K562 (cell line): Measurements from ENCODE around the gene GABARAPL2. TPM values are rescaled to one million over a fixed set of nuclear protein-coding genes. Genes with fewer than 3 reads are reported as not detected.

Source experiments
- ARID4B ChIP-seq: sonication (generic); formaldehyde crosslinking; IDR thresholded peaks from 2 replicates; pipeline ENCODE4 v1.8.0; 2022; ENCODE audit warnings: mild to moderate bottlenecking, missing genetic modification reagents
- BCL6 ChIP-seq: fragments of 250-450 bp; sonication (Bioruptor Pico); IDR thresholded peaks from 2 replicates; pipeline ENCODE4 v1.4.0; 2020
- BMI1 ChIP-seq: fragments of 150-350 bp; IDR thresholded peaks from 2 replicates; pipeline ENCODE4 v1.6.1; 2014; ENCODE audit warnings: low read length
- CEBPZ ChIP-seq: fragments of 150-350 bp; IDR thresholded peaks from 2 replicates; pipeline ENCODE4 v1.6.1; 2014; ENCODE audit warnings: low read depth, mild to moderate bottlenecking, low read length, borderline replicate concordance
- EP300 ChIP-seq: IDR thresholded peaks from 2 replicates; pipeline ENCODE4 v1.6.1; 2012; ENCODE audit warnings: low read length, improper control_type of control experiment
- HNRNPH1 ChIP-seq: fragments of 200-400 bp; formaldehyde crosslinking; optimal IDR thresholded peaks from 2 replicates; pipeline ENCODE3; 2017; ENCODE audit warnings: low read depth, mild to moderate bottlenecking, low read length, moderate library complexity
- LARP7 ChIP-seq: fragments of 450-650 bp; IDR thresholded peaks from 2 replicates; pipeline ENCODE4 v1.6.1; 2016
- MAFK ChIP-seq: IDR thresholded peaks from 2 replicates; pipeline ENCODE4 v1.6.1; 2011; ENCODE audit warnings: low read length, improper control_type of control experiment
- MTF1 ChIP-seq: fragments of 250-450 bp; sonication (Bioruptor Pico); IDR thresholded peaks from 2 replicates; pipeline ENCODE4 v1.9.0; 2021; ENCODE audit warnings: moderate library complexity, mild to moderate bottlenecking, inconsistent platforms, borderline replicate concordance
- NFE2 ChIP-seq: IDR thresholded peaks from 2 replicates; pipeline ENCODE4 v1.6.1; 2014; ENCODE audit warnings: antibody characterized with exemption, low read depth
- NR4A1 ChIP-seq, 2 experiments: fragments of 250-450 bp in 1 of 2; fragments of 450-650 bp in 1 of 2; sonication (Bioruptor Pico) in 1 of 2; IDR thresholded peaks; 2 replicates each; pipeline versions ENCODE4 v1.4.0 to v1.6.1; 2016 to 2020; ENCODE audit warnings: mild to moderate bottlenecking in 2 of 2, missing compliant biosample characterization in 1 of 2, missing genetic modification characterization in 1 of 2, moderate library complexity in 1 of 2
- SIN3A ChIP-seq, 2 experiments: fragments of 150-350 bp in 1 of 2; IDR thresholded peaks; 2 replicates each; pipeline ENCODE4 v1.6.1; 2011 to 2016; ENCODE audit warnings: borderline replicate concordance in 2 of 2, low read depth in 2 of 2, low read length in 2 of 2, mild to moderate bottlenecking in 2 of 2, moderate library complexity in 2 of 2; ENCODE audit not compliant: control insufficient read depth in 1 of 2
- SMARCC2 ChIP-seq: fragments of 450-650 bp; IDR thresholded peaks from 2 replicates; pipeline ENCODE4 v1.6.1; 2017; ENCODE audit warnings: antibody characterized with exemption, moderate library complexity, mild to moderate bottlenecking, low read depth
- THAP7 ChIP-seq: fragments of 250-450 bp; sonication (Bioruptor Pico); IDR thresholded peaks from 2 replicates; pipeline ENCODE4 v1.5.0; 2021
- ZBTB7A ChIP-seq: IDR thresholded peaks from 2 replicates; pipeline ENCODE4 v1.6.1; 2011; ENCODE audit warnings: low read depth, mild to moderate bottlenecking, low read length, moderate library complexity, borderline replicate concordance; ENCODE audit not compliant: control insufficient read depth
- ZNF398 ChIP-seq: fragments of 250-450 bp; sonication (Bioruptor Pico); IDR thresholded peaks from 2 replicates; pipeline ENCODE4 v1.8.0; 2021; ENCODE audit warnings: moderate library complexity, mild to moderate bottlenecking, inconsistent platforms
- ZNF699 ChIP-seq: fragments of 250-450 bp; sonication (Bioruptor Pico); IDR thresholded peaks from 2 replicates; pipeline ENCODE4 v1.8.0; 2021; ENCODE audit warnings: mild to moderate bottlenecking, moderate library complexity; ENCODE audit not compliant: insufficient replicate concordance
- polyA plus RNA-seq, 8 experiments: library from polyadenylated mRNA; depleted of rRNA in 4 of 8; stranded (reverse) in 5 of 8; unstranded in 3 of 8; fragments of >200 nt; fragmentation: Nextera tagmentation in 2 of 8; fragmentation: Illumina TruSeq in 1 of 8; extraction: Ambion mirVana in 2 of 8; extraction: Trizol in 1 of 8; gene quantifications; 2 replicates each; pipeline versions ENCODE4 v1.2.1 to v1.2.3, GENCODE V29; 2011 to 2014; ENCODE audit warnings: inconsistent platforms in 1 of 8, missing spikeins in 1 of 8
- total RNA-seq, 7 experiments: library from RNA; depleted of rRNA in 6 of 7; stranded (reverse); fragments of >200 nt in 6 of 7; fragmentation: Illumina TruSeq in 2 of 7; extraction: Trizol in 2 of 7; gene quantifications; 2 replicates each; pipeline versions ENCODE4 v1.2.1 to v1.2.3, GENCODE V29; 2011 to 2021; ENCODE audit warnings: low replicate concordance in 1 of 7

GABARAPL2 gene
- total and polyA plus RNA-seq, 9 of the 15 experiments (the other 6 are each of a cell fraction or from before 2014, with no cell fraction given) = 42.1 to 288 (median 91.8) TPM

GRCh38 chr16:75621170-75621477 is 54.9 kb downstream of the GABARAPL2 start (continued):
- TF ChIP-seq ZBTB7A = 0 out of 2 replicates have a peak, but pooled peaks have one; percentile 29
- no peak for TF ChIP-seq HNRNPH1
- TF ChIP-seq ZNF398 (CRISPR knock-in tag) = no peak
- TF ChIP-seq LARP7 = no peak
- no peak for TF ChIP-seq SIN3A (IDR thresholded peaks at IDR 0.05; ENCODE audit: borderline replicate concordance in 2 of 2, control insufficient read depth in 1 of 2, low read depth in 2 of 2, low read length in 2 of 2)
- TF ChIP-seq SMARCC2 = peak; percentile 81
- no peak for TF ChIP-seq ZNF699 (CRISPR knock-in tag)
- no peak for TF ChIP-seq BMI1
- TF ChIP-seq THAP7 (CRISPR knock-in tag) = no peak
- no peak for TF ChIP-seq MAFK
- TF ChIP-seq NFE2 = peak; percentile 62; the same call in 1 of the 2 replicates
- TF ChIP-seq ARID4B (CRISPR knock-in tag) = no peak
- no peak for TF ChIP-seq NR4A1 (CRISPR knock-in tag; IDR thresholded peaks at IDR 0.05)
- no peak for TF ChIP-seq NR4A1 (tag; IDR thresholded peaks at IDR 0.05)
- no peak for TF ChIP-seq MTF1
- TF ChIP-seq BCL6 (CRISPR knock-in tag) = no peak
- TF ChIP-seq CEBPZ = no peak
- TF ChIP-seq EP300 = peak; percentile 92
